PC-9 (cell line): ENCODE data around the gene ASB3.

ENCODE experiments used
- EZH2 ChIP-seq: fragments of 200-600 bp; sonication (generic); IDR thresholded peaks from 2 replicates; pipeline ENCODE4 v1.8.0; 2017; ENCODE audit warnings: antibody characterized with exemption, low read depth
- TF ChIP-seq, protein P1 (sequence below): fragments of 200-600 bp; sonication (generic); conservative IDR thresholded peaks from 2 replicates; pipeline ENCODE4 v1.6.1; 2017; ENCODE audit warnings: mixed run types, antibody characterized with exemption, mild to moderate bottlenecking, moderate library complexity

DNA sequence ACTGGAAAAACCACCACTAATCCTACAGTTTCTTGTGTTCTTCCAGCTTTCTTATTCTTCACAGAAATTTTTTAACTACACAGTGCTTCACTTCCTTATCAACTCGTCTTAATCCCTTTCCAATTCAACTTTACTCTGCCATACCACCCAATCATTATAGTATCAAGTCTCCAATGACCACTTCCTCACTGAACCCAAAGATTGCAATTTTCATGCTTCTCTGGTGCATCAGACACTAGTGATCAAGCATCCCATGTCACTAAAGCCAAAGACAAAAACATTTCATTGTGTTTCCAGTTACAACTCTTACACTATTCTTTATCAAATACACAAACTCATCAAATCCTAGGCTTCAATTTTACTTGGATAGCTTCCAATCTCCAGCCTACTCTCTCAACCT is 9.6 kb downstream of the ASB3 start:
- TF ChIP-seq, protein P1, sequence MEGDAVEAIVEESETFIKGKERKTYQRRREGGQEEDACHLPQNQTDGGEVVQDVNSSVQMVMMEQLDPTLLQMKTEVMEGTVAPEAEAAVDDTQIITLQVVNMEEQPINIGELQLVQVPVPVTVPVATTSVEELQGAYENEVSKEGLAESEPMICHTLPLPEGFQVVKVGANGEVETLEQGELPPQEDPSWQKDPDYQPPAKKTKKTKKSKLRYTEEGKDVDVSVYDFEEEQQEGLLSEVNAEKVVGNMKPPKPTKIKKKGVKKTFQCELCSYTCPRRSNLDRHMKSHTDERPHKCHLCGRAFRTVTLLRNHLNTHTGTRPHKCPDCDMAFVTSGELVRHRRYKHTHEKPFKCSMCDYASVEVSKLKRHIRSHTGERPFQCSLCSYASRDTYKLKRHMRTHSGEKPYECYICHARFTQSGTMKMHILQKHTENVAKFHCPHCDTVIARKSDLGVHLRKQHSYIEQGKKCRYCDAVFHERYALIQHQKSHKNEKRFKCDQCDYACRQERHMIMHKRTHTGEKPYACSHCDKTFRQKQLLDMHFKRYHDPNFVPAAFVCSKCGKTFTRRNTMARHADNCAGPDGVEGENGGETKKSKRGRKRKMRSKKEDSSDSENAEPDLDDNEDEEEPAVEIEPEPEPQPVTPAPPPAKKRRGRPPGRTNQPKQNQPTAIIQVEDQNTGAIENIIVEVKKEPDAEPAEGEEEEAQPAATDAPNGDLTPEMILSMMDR, result no peak
- TF ChIP-seq EZH2, result no peak
